ENCODE results near the gene ABHD17A. TPM values are rescaled to one million over a fixed set of nuclear protein-coding genes. Genes with fewer than 3 reads are reported as not detected.
"Not testable (repeated sequence)": the region's sequence is repeated elsewhere in the genome, so short reads cannot be mapped to it uniquely, and the experiment has no call there.

ABHD17A gene
- total RNA-seq (100 to 1,000 TPM in 1 of 2 donors, 10 to 100 TPM in 1; 53.5 to 103 TPM), polyA plus RNA-seq (ENCODE audit: insufficient read length in 2 of 2) (100 to 1,000 TPM; 141 TPM)
- long read RNA-seq, donor 1, transcript ABHD17A-202 (5 exons, 1,757 nt), result major isoform, 80 of 121 reads
- long read RNA-seq, donor 1, partial matches to known transcripts, result 41 of 121 reads
- long read RNA-seq, donor 1, other reads (novel, unspliced or antisense), result 0 of 121 reads
- long read RNA-seq, donor 2, transcript ABHD17A-202 (5 exons, 1,757 nt), result major isoform, 37 of 52 reads
- long read RNA-seq, donor 2, partial matches to known transcripts, result 15 of 52 reads
- long read RNA-seq, donor 2, other reads (novel, unspliced or antisense), result 0 of 52 reads
- long read RNA-seq, donor 3, transcript ABHD17A-202 (5 exons, 1,757 nt), result major isoform, 31 of 46 reads
- long read RNA-seq, donor 3, partial matches to known transcripts, result 15 of 46 reads
- long read RNA-seq, donor 3, other reads (novel, unspliced or antisense), result 0 of 46 reads
- long read RNA-seq, donor 4, transcript ABHD17A-202 (5 exons, 1,757 nt), result major isoform, 71 of 90 reads
- long read RNA-seq, donor 4, partial matches to known transcripts, result 19 of 90 reads
- long read RNA-seq, donor 4, other reads (novel, unspliced or antisense), result 0 of 90 reads

- not testable (repeated sequence) for H3K27me3 ChIP-seq (ENCODE audit: control insufficient read depth, insufficient read depth, low read length); H3K9me3 ChIP-seq (ENCODE audit: control insufficient read depth, insufficient read depth, low read length)
- Histone ChIP-seq H3K36me3 (ENCODE audit: control insufficient read depth, insufficient read depth, low read length) (peaks cover 28% of the 10 kb centered on the region), H3K4me1 (ENCODE audit: control insufficient read depth, insufficient read depth, low read length) (peaks cover 45% of the 10 kb centered on the region), H3K4me3 (ENCODE audit: low read depth, low read length) (peak within 1 kb of the TSS; percentile 89), H3K27ac (ENCODE audit: low read depth, low read length) (peak within 1 kb of the TSS; percentile 86)
- DNase-seq (ENCODE audit: low read depth in 4 of 6, low spot score in 6 of 6), result peak; percentile 79 to 97 (median 86)
- 20% methylated on average over 43 of the region's 46 CpGs for WGBS (ENCODE audit: insufficient coverage)
These were observed at the start of gene ABHD17A for GRCh38 chr19:1885398-1886119. Gene ABHD17A, minus strand, starts transcription at chr19:1885496. Its CDS starts 3,930 bp downstream, at chr19:1881566.

GRCh38 chr19:1933942-1934341 is 48.6 kb upstream of the ABHD17A start:
- H3K36me3 ChIP-seq (ENCODE audit: control insufficient read depth, insufficient read depth, low read length), result peaks cover 9% of the 10 kb centered on the region
- H3K4me3 ChIP-seq (ENCODE audit: low read depth, low read length), result no peak overlapping the region
- no peaks in the 10 kb centered on the region for H3K9me3 ChIP-seq (ENCODE audit: control insufficient read depth, insufficient read depth, low read length)
- 93% methylated on average over 8 of the region's 8 CpGs for WGBS (ENCODE audit: insufficient coverage)
- no peak overlapping the region for H3K27ac ChIP-seq (ENCODE audit: low read depth, low read length)
- H3K4me1 ChIP-seq (ENCODE audit: control insufficient read depth, insufficient read depth, low read length), result peaks cover 23% of the 10 kb centered on the region
- no peaks in the 10 kb centered on the region for H3K27me3 ChIP-seq (ENCODE audit: control insufficient read depth, insufficient read depth, low read length)
- DNase-seq (ENCODE audit: low read depth in 4 of 6, low spot score in 6 of 6), result no peak

- H3K36me3 ChIP-seq (ENCODE audit: control insufficient read depth, insufficient read depth, low read length), result peaks cover 9% of the 10 kb centered on the region
- WGBS (ENCODE audit: insufficient coverage), result 74% methylated on average over 6 of the region's 7 CpGs
- no peaks in the 10 kb centered on the region for H3K27me3 ChIP-seq (ENCODE audit: control insufficient read depth, insufficient read depth, low read length)
- peaks cover 24% of the 10 kb centered on the region for H3K4me1 ChIP-seq (ENCODE audit: control insufficient read depth, insufficient read depth, low read length)
- H3K27ac ChIP-seq (ENCODE audit: low read depth, low read length), result no peak overlapping the region
- no peak overlapping the region for H3K4me3 ChIP-seq (ENCODE audit: low read depth, low read length)
- no peaks in the 10 kb centered on the region for H3K9me3 ChIP-seq (ENCODE audit: control insufficient read depth, insufficient read depth, low read length)
- DNase-seq (ENCODE audit: low read depth in 4 of 6, low spot score in 6 of 6), result no peak
These were observed 47.9 kb upstream of the ABHD17A start for GRCh38 chr19:1933244-1933643.

GRCh38 chr19:1932395-1932794 is 47.1 kb upstream of the ABHD17A start:
- Histone ChIP-seq H3K27ac (ENCODE audit: low read depth, low read length) (no peak overlapping the region), H3K9me3 (ENCODE audit: control insufficient read depth, insufficient read depth, low read length) (no peaks in the 10 kb centered on the region), H3K4me1 (ENCODE audit: control insufficient read depth, insufficient read depth, low read length) (peaks cover 24% of the 10 kb centered on the region), H3K4me3 (ENCODE audit: low read depth, low read length) (no peak overlapping the region), H3K27me3 (ENCODE audit: control insufficient read depth, insufficient read depth, low read length) (no peaks in the 10 kb centered on the region), H3K36me3 (ENCODE audit: control insufficient read depth, insufficient read depth, low read length) (peaks cover 9% of the 10 kb centered on the region)
- no peak for DNase-seq (ENCODE audit: low read depth in 4 of 6, low spot score in 6 of 6)
- 67% methylated on average over 8 of the region's 8 CpGs for whole genome bisulfite sequencing (ENCODE audit: insufficient coverage)

GRCh38 chr19:1931445-1931844 is 46.1 kb upstream of the ABHD17A start:
- H3K27ac ChIP-seq (ENCODE audit: low read depth, low read length), result no peak overlapping the region
- H3K36me3 ChIP-seq (ENCODE audit: control insufficient read depth, insufficient read depth, low read length), result peaks cover 3% of the 10 kb centered on the region
- H3K9me3 ChIP-seq (ENCODE audit: control insufficient read depth, insufficient read depth, low read length), result no peaks in the 10 kb centered on the region
- no peak overlapping the region for H3K4me3 ChIP-seq (ENCODE audit: low read depth, low read length)
- H3K27me3 ChIP-seq (ENCODE audit: control insufficient read depth, insufficient read depth, low read length), result no peaks in the 10 kb centered on the region
- H3K4me1 ChIP-seq (ENCODE audit: control insufficient read depth, insufficient read depth, low read length), result peaks cover 24% of the 10 kb centered on the region
- DNase-seq (ENCODE audit: low read depth in 4 of 6, low spot score in 6 of 6), result no peak
- 85% methylated on average over 1 of the region's 1 CpG for WGBS (ENCODE audit: insufficient coverage)

- Histone ChIP-seq H3K27me3 (ENCODE audit: control insufficient read depth, insufficient read depth, low read length) (no peaks in the 10 kb centered on the region), H3K4me3 (ENCODE audit: low read depth, low read length) (peak overlapping the region; percentile 30), H3K27ac (ENCODE audit: low read depth, low read length) (no peak overlapping the region), H3K4me1 (ENCODE audit: control insufficient read depth, insufficient read depth, low read length) (peaks cover 17% of the 10 kb centered on the region), H3K36me3 (ENCODE audit: control insufficient read depth, insufficient read depth, low read length) (peaks cover 22% of the 10 kb centered on the region), H3K9me3 (ENCODE audit: control insufficient read depth, insufficient read depth, low read length) (no peaks in the 10 kb centered on the region)
- DNase-seq (ENCODE audit: low read depth in 4 of 6, low spot score in 6 of 6), result peak in 3 of 6 donors; percentile 42 to 80 (median 77)
- WGBS (ENCODE audit: insufficient coverage), result 18% methylated on average over 39 of the region's 42 CpGs
These were observed 43.9 kb upstream of the ABHD17A start for GRCh38 chr19:1929021-1929742.

- H3K4me3 ChIP-seq (ENCODE audit: low read depth, low read length), result no peak overlapping the region
- peaks cover 17% of the 10 kb centered on the region for H3K4me1 ChIP-seq (ENCODE audit: control insufficient read depth, insufficient read depth, low read length)
- no peaks in the 10 kb centered on the region for H3K27me3 ChIP-seq (ENCODE audit: control insufficient read depth, insufficient read depth, low read length)
- H3K27ac ChIP-seq (ENCODE audit: low read depth, low read length), result no peak overlapping the region
- no peak for DNase-seq (ENCODE audit: low read depth in 4 of 6, low spot score in 6 of 6)
- no peaks in the 10 kb centered on the region for H3K9me3 ChIP-seq (ENCODE audit: control insufficient read depth, insufficient read depth, low read length)
- WGBS (ENCODE audit: insufficient coverage), result 93% methylated on average over 12 of the region's 16 CpGs
- peaks cover 59% of the 10 kb centered on the region for H3K36me3 ChIP-seq (ENCODE audit: control insufficient read depth, insufficient read depth, low read length)
These were observed 40.2 kb upstream of the ABHD17A start for GRCh38 chr19:1925544-1925943.

- no peak overlapping the region for H3K27ac ChIP-seq (ENCODE audit: low read depth, low read length)
- H3K9me3 ChIP-seq (ENCODE audit: control insufficient read depth, insufficient read depth, low read length), result no peaks in the 10 kb centered on the region
- peaks cover 70% of the 10 kb centered on the region for H3K36me3 ChIP-seq (ENCODE audit: control insufficient read depth, insufficient read depth, low read length)
- H3K4me3 ChIP-seq (ENCODE audit: low read depth, low read length), result no peak overlapping the region
- H3K27me3 ChIP-seq (ENCODE audit: control insufficient read depth, insufficient read depth, low read length), result no peaks in the 10 kb centered on the region
- no peak for DNase-seq (ENCODE audit: low read depth in 4 of 6, low spot score in 6 of 6)
- WGBS (ENCODE audit: insufficient coverage), result 79% methylated on average over 35 of the region's 35 CpGs
- peaks cover 6% of the 10 kb centered on the region for H3K4me1 ChIP-seq (ENCODE audit: control insufficient read depth, insufficient read depth, low read length)
These were observed 39.1 kb upstream of the ABHD17A start for GRCh38 chr19:1924320-1924961.

GRCh38 chr19:1923319-1923718 is 38.0 kb upstream of the ABHD17A start:
- DNase-seq (ENCODE audit: low read depth in 4 of 6, low spot score in 6 of 6), result no peak
- no peaks in the 10 kb centered on the region for H3K9me3 ChIP-seq (ENCODE audit: control insufficient read depth, insufficient read depth, low read length)
- H3K27ac ChIP-seq (ENCODE audit: low read depth, low read length), result no peak overlapping the region
- no peak overlapping the region for H3K4me3 ChIP-seq (ENCODE audit: low read depth, low read length)
- no peaks in the 10 kb centered on the region for H3K27me3 ChIP-seq (ENCODE audit: control insufficient read depth, insufficient read depth, low read length)
- H3K36me3 ChIP-seq (ENCODE audit: control insufficient read depth, insufficient read depth, low read length), result peaks cover 80% of the 10 kb centered on the region
- no peaks in the 10 kb centered on the region for H3K4me1 ChIP-seq (ENCODE audit: control insufficient read depth, insufficient read depth, low read length)
- WGBS (ENCODE audit: insufficient coverage), result 91% methylated on average over 3 of the region's 8 CpGs

Data from spinal cord (tissue), 10 donors.